OCI-LY7 (cell line): ENCODE results near the gene FOXA2.

Source experiments
- EZH2phosphoT487 ChIP-seq: fragments of 200-600 bp; sonication (generic); IDR thresholded peaks from 2 replicates; pipeline ENCODE4 v1.6.1; 2018; ENCODE audit warnings: low read depth, borderline replicate concordance, mild to moderate bottlenecking, mixed run types, antibody characterized with exemption, low read length, moderate library complexity, mixed read lengths
- TF ChIP-seq, protein P1 (sequence below): fragments of 200-600 bp; sonication (generic); conservative IDR thresholded peaks from 2 replicates; pipeline ENCODE4 v1.5.1; 2014; ENCODE audit warnings: mild to moderate bottlenecking, antibody characterized with exemption, low read length, moderate library complexity, mixed read lengths

DNA sequence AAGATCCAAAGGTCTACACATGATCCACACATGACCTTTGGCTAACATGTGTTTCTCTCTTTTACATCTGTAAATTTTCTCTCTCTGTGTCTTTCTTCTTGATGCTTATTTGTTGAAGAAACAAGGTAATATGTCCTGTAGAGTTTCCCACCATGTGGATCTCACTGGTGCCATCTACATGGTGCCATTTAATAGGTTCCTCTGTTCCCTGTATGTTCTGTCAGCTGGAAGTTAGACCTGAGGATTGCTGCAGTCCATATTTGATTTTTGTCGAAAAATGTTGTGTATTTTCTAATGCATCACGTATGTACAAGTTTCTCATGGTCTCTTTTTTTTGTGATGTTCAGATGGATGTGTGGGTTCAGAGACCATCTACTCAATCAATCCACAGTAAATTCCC is 30.0 kb downstream of the FOXA2 start:
- TF ChIP-seq, protein P1, sequence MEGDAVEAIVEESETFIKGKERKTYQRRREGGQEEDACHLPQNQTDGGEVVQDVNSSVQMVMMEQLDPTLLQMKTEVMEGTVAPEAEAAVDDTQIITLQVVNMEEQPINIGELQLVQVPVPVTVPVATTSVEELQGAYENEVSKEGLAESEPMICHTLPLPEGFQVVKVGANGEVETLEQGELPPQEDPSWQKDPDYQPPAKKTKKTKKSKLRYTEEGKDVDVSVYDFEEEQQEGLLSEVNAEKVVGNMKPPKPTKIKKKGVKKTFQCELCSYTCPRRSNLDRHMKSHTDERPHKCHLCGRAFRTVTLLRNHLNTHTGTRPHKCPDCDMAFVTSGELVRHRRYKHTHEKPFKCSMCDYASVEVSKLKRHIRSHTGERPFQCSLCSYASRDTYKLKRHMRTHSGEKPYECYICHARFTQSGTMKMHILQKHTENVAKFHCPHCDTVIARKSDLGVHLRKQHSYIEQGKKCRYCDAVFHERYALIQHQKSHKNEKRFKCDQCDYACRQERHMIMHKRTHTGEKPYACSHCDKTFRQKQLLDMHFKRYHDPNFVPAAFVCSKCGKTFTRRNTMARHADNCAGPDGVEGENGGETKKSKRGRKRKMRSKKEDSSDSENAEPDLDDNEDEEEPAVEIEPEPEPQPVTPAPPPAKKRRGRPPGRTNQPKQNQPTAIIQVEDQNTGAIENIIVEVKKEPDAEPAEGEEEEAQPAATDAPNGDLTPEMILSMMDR: no peak
- no peak for TF ChIP-seq EZH2phosphoT487
